ENCODE results near the gene LCN12.

DNA sequence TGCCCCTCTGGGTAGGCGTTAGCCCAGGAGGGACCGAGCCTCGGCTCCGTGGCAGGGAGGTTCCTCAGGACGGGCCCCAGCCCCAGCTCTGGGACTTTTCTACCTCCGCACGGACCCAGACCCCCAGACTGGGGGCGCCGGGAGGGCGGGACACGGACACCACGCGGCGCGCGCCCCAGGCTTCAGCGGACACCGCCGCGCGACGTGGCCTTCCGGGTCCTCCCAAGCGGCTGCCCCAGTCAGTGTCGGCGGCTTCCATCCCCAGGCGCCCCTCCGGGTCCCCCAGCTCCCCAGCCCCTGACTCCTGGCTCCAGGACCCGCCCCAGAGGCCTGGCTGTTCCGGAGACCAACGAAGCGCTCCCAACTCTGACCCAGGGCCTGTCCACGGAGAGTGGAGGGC lies 33.8 kb downstream of the LCN12 start:
- TF ChIP-seq, protein P1, sequence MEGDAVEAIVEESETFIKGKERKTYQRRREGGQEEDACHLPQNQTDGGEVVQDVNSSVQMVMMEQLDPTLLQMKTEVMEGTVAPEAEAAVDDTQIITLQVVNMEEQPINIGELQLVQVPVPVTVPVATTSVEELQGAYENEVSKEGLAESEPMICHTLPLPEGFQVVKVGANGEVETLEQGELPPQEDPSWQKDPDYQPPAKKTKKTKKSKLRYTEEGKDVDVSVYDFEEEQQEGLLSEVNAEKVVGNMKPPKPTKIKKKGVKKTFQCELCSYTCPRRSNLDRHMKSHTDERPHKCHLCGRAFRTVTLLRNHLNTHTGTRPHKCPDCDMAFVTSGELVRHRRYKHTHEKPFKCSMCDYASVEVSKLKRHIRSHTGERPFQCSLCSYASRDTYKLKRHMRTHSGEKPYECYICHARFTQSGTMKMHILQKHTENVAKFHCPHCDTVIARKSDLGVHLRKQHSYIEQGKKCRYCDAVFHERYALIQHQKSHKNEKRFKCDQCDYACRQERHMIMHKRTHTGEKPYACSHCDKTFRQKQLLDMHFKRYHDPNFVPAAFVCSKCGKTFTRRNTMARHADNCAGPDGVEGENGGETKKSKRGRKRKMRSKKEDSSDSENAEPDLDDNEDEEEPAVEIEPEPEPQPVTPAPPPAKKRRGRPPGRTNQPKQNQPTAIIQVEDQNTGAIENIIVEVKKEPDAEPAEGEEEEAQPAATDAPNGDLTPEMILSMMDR (IDR thresholded peaks at IDR 0.05): no peak
- TF ChIP-seq POLR2A (IDR thresholded peaks at IDR 0.05): no peak
- TF ChIP-seq EP300 (IDR thresholded peaks at IDR 0.05): no peak
- TF ChIP-seq POLR2AphosphoS5 (IDR thresholded peaks at IDR 0.05): no peak

All from gastroesophageal sphincter (tissue), 3 donors.